OCI-LY3 (cell line): ENCODE results near the gene RNASEH1.

Experiments
- EZH2phosphoT487 ChIP-seq: fragments of 200-600 bp; shearing (Covaris generic); IDR thresholded peaks from 2 replicates; pipeline ENCODE4 v1.6.1; 2018; ENCODE audit warnings: antibody characterized with exemption, mixed run types, low read depth
- TF ChIP-seq, protein P1 (sequence below): fragments of 200-600, 300-600 bp; sonication (generic); IDR thresholded peaks from 2 replicates; pipeline ENCODE4 v1.5.1; 2014; ENCODE audit warnings: antibody characterized with exemption, low read length, low read depth

DNA sequence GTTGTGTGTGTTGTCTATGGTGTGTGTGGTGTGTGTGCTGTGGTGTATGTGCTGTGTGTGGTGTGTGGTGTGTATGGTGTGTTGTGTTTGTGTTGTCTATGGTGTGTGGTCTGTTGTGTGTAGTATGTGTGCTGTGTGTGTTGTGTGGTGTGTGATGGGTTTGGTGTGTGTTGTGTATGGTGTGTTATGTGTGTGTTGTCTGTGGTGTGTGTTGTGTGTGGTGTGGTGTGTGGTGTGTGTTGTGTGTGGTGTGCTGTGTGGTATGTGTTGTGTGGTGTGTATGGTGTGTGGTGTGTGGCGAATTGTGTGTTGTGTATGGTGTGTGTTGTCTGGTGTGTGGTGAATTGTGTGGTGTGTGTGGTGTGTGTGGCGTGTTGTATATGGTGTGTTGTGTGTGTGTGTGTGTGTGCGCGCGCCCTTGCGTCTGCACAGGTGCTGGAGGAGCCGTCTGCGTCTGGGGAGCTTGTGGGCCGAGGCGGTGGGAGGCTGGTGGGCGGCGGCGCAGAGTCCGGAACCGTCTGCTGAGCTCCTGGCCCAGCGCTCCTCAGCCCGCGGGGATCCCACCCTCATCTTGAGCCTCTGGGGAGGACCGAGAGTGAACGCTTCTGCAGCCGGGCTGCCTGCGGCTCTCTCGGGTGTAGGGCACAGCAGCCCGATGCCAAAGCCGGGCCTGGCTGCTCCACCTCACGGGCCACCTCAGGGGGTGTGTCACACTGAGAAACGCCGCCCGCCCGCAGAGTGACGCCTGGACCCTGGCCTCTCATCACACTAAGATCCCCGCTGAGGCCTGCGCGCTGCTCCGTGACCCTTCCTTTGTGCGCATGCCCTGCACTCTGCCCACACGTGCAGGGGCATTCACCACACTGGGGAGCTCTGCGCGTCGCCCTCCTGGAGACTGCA, 30.0 kb downstream of the RNASEH1 start:
- TF ChIP-seq, protein P1, sequence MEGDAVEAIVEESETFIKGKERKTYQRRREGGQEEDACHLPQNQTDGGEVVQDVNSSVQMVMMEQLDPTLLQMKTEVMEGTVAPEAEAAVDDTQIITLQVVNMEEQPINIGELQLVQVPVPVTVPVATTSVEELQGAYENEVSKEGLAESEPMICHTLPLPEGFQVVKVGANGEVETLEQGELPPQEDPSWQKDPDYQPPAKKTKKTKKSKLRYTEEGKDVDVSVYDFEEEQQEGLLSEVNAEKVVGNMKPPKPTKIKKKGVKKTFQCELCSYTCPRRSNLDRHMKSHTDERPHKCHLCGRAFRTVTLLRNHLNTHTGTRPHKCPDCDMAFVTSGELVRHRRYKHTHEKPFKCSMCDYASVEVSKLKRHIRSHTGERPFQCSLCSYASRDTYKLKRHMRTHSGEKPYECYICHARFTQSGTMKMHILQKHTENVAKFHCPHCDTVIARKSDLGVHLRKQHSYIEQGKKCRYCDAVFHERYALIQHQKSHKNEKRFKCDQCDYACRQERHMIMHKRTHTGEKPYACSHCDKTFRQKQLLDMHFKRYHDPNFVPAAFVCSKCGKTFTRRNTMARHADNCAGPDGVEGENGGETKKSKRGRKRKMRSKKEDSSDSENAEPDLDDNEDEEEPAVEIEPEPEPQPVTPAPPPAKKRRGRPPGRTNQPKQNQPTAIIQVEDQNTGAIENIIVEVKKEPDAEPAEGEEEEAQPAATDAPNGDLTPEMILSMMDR = no peak
- TF ChIP-seq EZH2phosphoT487 = no peak
